Measurements from ENCODE around the gene VWDE. TPM values are rescaled to one million over a fixed set of nuclear protein-coding genes. Genes with fewer than 3 reads are reported as not detected.
"Not testable (repeated sequence)": the region's sequence is repeated elsewhere in the genome, so short reads cannot be mapped to it uniquely, and the experiment has no call there.

Gene VWDE
- polyA plus RNA-seq (2012; ENCODE audit: insufficient read depth, insufficient read length, low read depth): 1.6 TPM

DNA sequence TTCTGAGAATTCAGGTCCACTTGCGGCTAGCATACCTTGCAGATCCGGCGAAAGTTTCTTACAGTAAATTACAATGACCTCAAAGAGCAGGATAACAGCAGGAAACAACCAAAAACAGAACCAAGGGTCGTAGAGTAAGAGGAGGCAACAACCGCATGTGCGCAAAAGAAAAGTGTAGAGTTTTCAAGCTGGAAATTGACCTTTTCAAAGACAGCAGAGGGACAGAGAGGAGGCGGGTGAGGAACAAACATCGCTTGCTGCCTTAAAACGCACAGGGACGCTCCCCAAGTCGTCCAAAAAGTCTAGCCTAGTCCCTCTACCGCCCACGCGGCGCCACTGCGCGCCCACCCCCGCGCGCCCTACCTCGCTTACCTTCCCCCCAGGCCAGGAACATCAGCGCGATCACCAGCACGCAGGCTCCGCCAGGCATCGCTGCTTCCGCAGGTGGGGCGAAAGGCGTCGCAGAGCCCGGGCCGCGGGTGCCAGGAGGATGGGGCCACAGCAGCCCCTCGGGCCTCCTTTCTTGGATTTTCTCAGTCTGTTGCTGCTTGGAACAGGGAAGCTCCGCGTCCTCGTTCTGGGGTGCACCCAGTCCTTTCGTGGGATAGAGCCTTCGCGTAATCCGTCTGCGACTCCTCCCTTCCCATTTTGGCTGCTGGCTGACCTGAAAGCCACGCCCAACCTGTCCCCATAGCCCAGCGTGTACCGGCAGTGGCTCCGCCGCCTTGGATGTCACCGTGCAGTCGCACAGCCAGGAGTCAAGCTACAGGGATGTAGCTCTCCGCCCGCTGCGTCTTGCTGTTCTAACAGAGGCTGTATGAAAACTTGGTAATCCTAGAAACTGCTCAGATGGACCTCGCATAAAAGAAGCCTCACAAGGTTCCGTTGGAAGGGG, at the start of gene VWDE:
VWDE (minus strand) TSS at position 579 of the 895 bp plus-strand sequence; CDS start at position 430, 149 bp downstream.
- TF ChIP-seq, protein P1, sequence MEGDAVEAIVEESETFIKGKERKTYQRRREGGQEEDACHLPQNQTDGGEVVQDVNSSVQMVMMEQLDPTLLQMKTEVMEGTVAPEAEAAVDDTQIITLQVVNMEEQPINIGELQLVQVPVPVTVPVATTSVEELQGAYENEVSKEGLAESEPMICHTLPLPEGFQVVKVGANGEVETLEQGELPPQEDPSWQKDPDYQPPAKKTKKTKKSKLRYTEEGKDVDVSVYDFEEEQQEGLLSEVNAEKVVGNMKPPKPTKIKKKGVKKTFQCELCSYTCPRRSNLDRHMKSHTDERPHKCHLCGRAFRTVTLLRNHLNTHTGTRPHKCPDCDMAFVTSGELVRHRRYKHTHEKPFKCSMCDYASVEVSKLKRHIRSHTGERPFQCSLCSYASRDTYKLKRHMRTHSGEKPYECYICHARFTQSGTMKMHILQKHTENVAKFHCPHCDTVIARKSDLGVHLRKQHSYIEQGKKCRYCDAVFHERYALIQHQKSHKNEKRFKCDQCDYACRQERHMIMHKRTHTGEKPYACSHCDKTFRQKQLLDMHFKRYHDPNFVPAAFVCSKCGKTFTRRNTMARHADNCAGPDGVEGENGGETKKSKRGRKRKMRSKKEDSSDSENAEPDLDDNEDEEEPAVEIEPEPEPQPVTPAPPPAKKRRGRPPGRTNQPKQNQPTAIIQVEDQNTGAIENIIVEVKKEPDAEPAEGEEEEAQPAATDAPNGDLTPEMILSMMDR (IDR thresholded peaks at IDR 0.05; ENCODE audit: low read depth, low read length): peak; percentile 20
- Histone ChIP-seq H3K27me3 (no peaks in the 10 kb centered on the region), H3K36me3 (no peaks in the 10 kb centered on the region; the same call in 1 of the 2 replicates), H3K9me3 (0 out of 2 replicates have a peak, but pooled peaks cover under 1% of the 10 kb centered on the region), H3K4me3 (ENCODE audit: low read depth, low read length) (peak within 1 kb of the TSS; percentile 90), H3K4me1 (peaks cover 6% of the 10 kb centered on the region)
- DNase-seq: peak; percentile 71

DNA sequence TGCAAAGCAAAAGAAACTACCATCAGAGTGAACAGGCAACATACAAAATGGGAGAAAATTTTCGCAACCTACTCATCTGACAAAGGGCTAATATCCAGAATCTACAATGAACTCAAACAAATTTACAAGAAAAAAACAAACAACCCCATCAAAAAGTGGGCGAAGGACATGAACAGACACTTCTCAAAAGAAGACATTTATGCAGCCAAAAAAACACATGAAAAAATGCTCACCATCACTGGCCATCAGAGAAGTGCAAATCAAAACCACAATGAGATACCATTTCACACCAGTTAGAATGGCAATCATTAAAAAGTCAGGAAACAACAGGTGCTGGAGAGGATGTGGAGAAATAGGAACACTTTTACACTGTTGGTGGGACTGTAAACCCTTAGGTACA, 49.5 kb upstream of the VWDE start:
- not testable (repeated sequence) for H3K9me3 ChIP-seq; DNase-seq; H3K4me1 ChIP-seq; H3K27me3 ChIP-seq; H3K4me3 ChIP-seq (ENCODE audit: low read depth, low read length); H3K36me3 ChIP-seq

- Histone ChIP-seq H3K27me3 (no peaks in the 10 kb centered on the region), H3K4me1 (no peaks in the 10 kb centered on the region), H3K4me3 (ENCODE audit: low read depth, low read length) (no peak overlapping the region), H3K9me3 (no peaks in the 10 kb centered on the region), H3K36me3 (no peaks in the 10 kb centered on the region)
- TF ChIP-seq, protein P1 (IDR thresholded peaks at IDR 0.05; ENCODE audit: low read depth, low read length): no peak
- DNase-seq: no peak
Observed at GRCh38 chr7:12450615-12451014, 47.0 kb upstream of the VWDE start.

- Histone ChIP-seq H3K4me3 (ENCODE audit: low read depth, low read length) (no peak overlapping the region), H3K4me1 (no peaks in the 10 kb centered on the region), H3K36me3 (no peaks in the 10 kb centered on the region), H3K27me3 (no peaks in the 10 kb centered on the region), H3K9me3 (no peaks in the 10 kb centered on the region)
- TF ChIP-seq, protein P1 (IDR thresholded peaks at IDR 0.05; ENCODE audit: low read depth, low read length): no peak
- no peak for DNase-seq
Observed at GRCh38 chr7:12444785-12445184, 41.1 kb upstream of the VWDE start.

GRCh38 chr7:12440229-12440628, 36.6 kb upstream of the VWDE start:
- Histone ChIP-seq H3K36me3 (no peaks in the 10 kb centered on the region), H3K4me3 (ENCODE audit: low read depth, low read length) (no peak overlapping the region), H3K4me1 (peaks cover 3% of the 10 kb centered on the region; the same call in 1 of the 2 replicates), H3K9me3 (no peaks in the 10 kb centered on the region), H3K27me3 (no peaks in the 10 kb centered on the region)
- TF ChIP-seq, protein P1 (IDR thresholded peaks at IDR 0.05; ENCODE audit: low read depth, low read length): no peak
- no peak for DNase-seq

DNA sequence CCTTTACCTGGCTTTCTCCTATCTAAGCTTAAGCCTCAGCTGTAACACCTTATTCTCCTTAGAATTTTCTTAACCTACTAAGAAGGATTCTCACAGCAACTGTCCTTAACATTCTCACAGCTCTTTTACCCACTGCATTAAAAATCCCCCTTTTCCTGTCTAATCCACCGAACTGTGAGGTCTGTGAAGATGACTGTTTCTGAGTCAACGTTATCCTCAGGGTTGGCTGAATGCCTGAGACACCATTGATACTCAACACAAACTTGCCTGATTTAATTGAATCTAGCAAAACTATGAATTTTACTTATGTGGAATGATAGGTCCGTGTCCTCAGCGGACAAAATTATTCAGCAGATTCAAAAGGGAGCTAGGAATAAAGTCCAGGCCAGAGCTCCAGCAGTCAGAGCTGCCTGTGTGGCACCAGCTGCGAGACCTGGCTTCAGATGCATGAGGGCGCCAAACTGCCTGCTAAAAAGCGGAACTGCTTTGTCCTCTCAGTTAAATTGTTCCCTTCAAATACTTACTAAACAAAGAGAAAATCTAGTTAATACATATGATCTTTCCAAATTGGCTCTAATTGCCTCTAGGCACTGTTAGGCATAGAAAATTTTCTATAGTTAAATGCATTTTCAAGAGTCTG, 33.4 kb upstream of the VWDE start:
- DNase-seq: peak; percentile 73
- Histone ChIP-seq H3K4me3 (ENCODE audit: low read depth, low read length) (peak overlapping the region; percentile 28), H3K9me3 (no peaks in the 10 kb centered on the region), H3K4me1 (peaks cover 3% of the 10 kb centered on the region; the same call in 1 of the 2 replicates), H3K36me3 (no peaks in the 10 kb centered on the region), H3K27me3 (no peaks in the 10 kb centered on the region)
- TF ChIP-seq, protein P1 (IDR thresholded peaks at IDR 0.05; ENCODE audit: low read depth, low read length): peak; percentile 56

Data from BE2C (cell line).